GM12878 (cell line): Measurements from ENCODE around the gene ITGA8. TPM values are rescaled to one million over a fixed set of nuclear protein-coding genes. Genes with fewer than 3 reads are reported as not detected.
"Not testable (repeated sequence)": the region's sequence is repeated elsewhere in the genome, so short reads cannot be mapped to it uniquely, and the experiment has no call there.

Experiments used
- ATAC-seq: fragments of 200-7000 bp; cut with Tn5 transposase; 3 replicates; pipeline ENCODE4 v1.9.1; 2020; ENCODE audit warnings: mild to moderate bottlenecking, moderate library complexity
- BruUV-seq: library from RNA; stranded (reverse); fragments of 400-500 nt; replicated peaks from 2 replicates; lab custom pipeline; 2021; lab: Mats Ljungman, UMichigan
- CTCF ChIA-PET: fragments of 300-600 bp; sonication (Branson Sonifier 250); formaldehyde crosslinking; extraction: SDS; loops from one replicate; lab custom pipeline; 2021; ENCODE audit warnings: inconsistent platforms; lab: Yijun Ruan, JAX
- POLR2A ChIA-PET: fragments of 350-600 bp; formaldehyde crosslinking; extraction: SDS; loops from one replicate; lab custom pipeline; 2021; ENCODE audit warnings: inconsistent platforms; lab: Charles Lee
- RAD21 ChIA-PET: fragments of 300-600 bp; sonication (Branson Sonifier 250); formaldehyde crosslinking; loops from one replicate; lab custom pipeline; 2023; ENCODE audit warnings: antibody characterized with exemption; ENCODE audit not compliant: unreplicated experiment; lab: Charles Lee
- SMC1A ChIA-PET: fragments of 300-600 bp; sonication (Branson Sonifier 250); formaldehyde crosslinking; loops from one replicate; lab custom pipeline; 2023; ENCODE audit not compliant: unreplicated experiment, uncharacterized antibody; lab: Charles Lee
- DNase-seq: peaks from one replicate; pipeline ENCODE4 v3.0.0-alpha.2; 2011; ENCODE audit warnings: low read depth, low spot score
- FAIRE-seq: peaks from 3 replicates; lab custom pipeline; 2011; peaks lifted over from hg19 to GRCh38; lab: Jason Lieb, UNC
- H2AFZ ChIP-seq: 2 replicates; pipeline ENCODE4 v1.6.0; 2011; ENCODE audit warnings: low read depth, low read length, control low read depth; ENCODE audit not compliant: control insufficient read depth
- H3K27ac ChIP-seq: 2 replicates; pipeline ENCODE4 v1.5.1; 2011; ENCODE audit warnings: control low read depth; ENCODE audit not compliant: control insufficient read depth, insufficient read depth
- H3K27me3 ChIP-seq, 2 experiments: replicated peaks in 1 of 2; 2 replicates each; pipeline versions ENCODE4 v1.6.0 to v1.6.1; 2011; ENCODE audit warnings: low read length in 1 of 2; ENCODE audit not compliant: control insufficient read depth in 2 of 2, insufficient read depth in 2 of 2
- H3K36me3 ChIP-seq, 2 experiments: 2 replicates each; pipeline ENCODE4 v1.5.1; 2011; ENCODE audit warnings: low read length in 1 of 2; ENCODE audit not compliant: control insufficient read depth in 2 of 2, insufficient read depth in 2 of 2
- H3K4me1 ChIP-seq: 2 replicates; pipeline ENCODE4 v1.6.1; 2011; ENCODE audit warnings: mild to moderate bottlenecking, low read length, moderate library complexity, mixed read lengths; ENCODE audit not compliant: control insufficient read depth, insufficient read depth
- H3K4me2 ChIP-seq: 2 replicates; pipeline ENCODE4 v1.6.0; 2011; ENCODE audit warnings: control low read depth; ENCODE audit not compliant: control insufficient read depth, insufficient read depth
- H3K4me3 ChIP-seq: fragments of 200-600 bp; sonication (generic); 2 replicates; pipeline ENCODE4 v1.5.1; 2016
- H3K79me2 ChIP-seq: 2 replicates; pipeline ENCODE4 v1.6.0; 2011; ENCODE audit warnings: low read length; ENCODE audit not compliant: control insufficient read depth, insufficient read depth
- H3K9ac ChIP-seq: 2 replicates; pipeline ENCODE4 v1.8.0; 2011; ENCODE audit warnings: low read length, control low read depth, mixed read lengths; ENCODE audit not compliant: control insufficient read depth, insufficient read depth
- H3K9me3 ChIP-seq: replicated peaks from 3 replicates; pipeline ENCODE4 v1.5.1; 2011; ENCODE audit warnings: mild to moderate bottlenecking, low read length; ENCODE audit not compliant: control insufficient read depth, insufficient read depth
- H4K20me1 ChIP-seq: 2 replicates; pipeline ENCODE4 v1.6.0; 2011; ENCODE audit not compliant: control insufficient read depth, insufficient read depth
- EED ChIP-seq: sonication (generic); IDR thresholded peaks from 2 replicates; pipeline ENCODE4 v1.6.1; 2016; ENCODE audit warnings: antibody characterized with exemption, low read depth
- KAT2A ChIP-seq: conservative IDR thresholded peaks from 2 replicates; pipeline ENCODE4 v1.6.1; 2011; ENCODE audit warnings: low read depth, low read length; ENCODE audit not compliant: control insufficient read depth
- MLLT1 ChIP-seq: fragments of 450-650 bp; IDR thresholded peaks from 2 replicates; pipeline ENCODE4 v1.6.1; 2016; ENCODE audit warnings: mild to moderate bottlenecking
- NFIC ChIP-seq: IDR thresholded peaks from 2 replicates; pipeline ENCODE4 v1.6.1; 2012; ENCODE audit warnings: low read depth, mild to moderate bottlenecking, inconsistent platforms, low read length, moderate library complexity
- RELB ChIP-seq: fragments of 450-650 bp; IDR thresholded peaks from 2 replicates; pipeline ENCODE4 v1.6.1; 2017; ENCODE audit warnings: low read depth, mild to moderate bottlenecking, moderate library complexity
- TCF3 ChIP-seq: IDR thresholded peaks from 2 replicates; pipeline ENCODE4 v1.6.1; 2012; ENCODE audit warnings: low read depth, mild to moderate bottlenecking, low read length, borderline replicate concordance; ENCODE audit not compliant: insufficient read depth
- YBX1 ChIP-seq: fragments of 450-650 bp; IDR thresholded peaks from 2 replicates; pipeline ENCODE4 v1.6.1; 2016; ENCODE audit warnings: antibody characterized with exemption
- ZSCAN29 ChIP-seq: fragments of 450-650 bp; IDR thresholded peaks from 2 replicates; pipeline ENCODE4 v1.6.1; 2017; ENCODE audit warnings: mild to moderate bottlenecking, moderate library complexity
- WGBS: methylation state at CpG from one replicate; pipeline ENCODE4 v1.1.6; 2016; ENCODE audit warnings: low lambda C conversion rate; ENCODE audit not compliant: insufficient replicate concordance, insufficient coverage; ENCODE audit errors: missing lambda C conversion rate; 5-methylcytosine and 5-hydroxymethylcytosine counted together
- in situ Hi-C: fragments of 300-500 bp; cut with MboI; formaldehyde crosslinking; loops from 9 replicates; pipeline ENCODE4 v1.14.3; 2018; ENCODE audit warnings: mixed read lengths
- intact Hi-C: fragments of 100-400 bp; cut with micrococcal nuclease; formaldehyde crosslinking; loops from one replicate; pipeline ENCODE4 v1.14.2; 2022; ENCODE audit not compliant: unreplicated experiment
- polyA plus RNA-seq, 11 experiments: library from polyadenylated mRNA; depleted of rRNA in 4 of 11; unstranded in 6 of 11; stranded (reverse) in 5 of 11; fragments of >200 nt; fragmentation: Nextera tagmentation in 4 of 11; fragmentation: Illumina TruSeq in 1 of 11; extraction: Ambion mirVana in 4 of 11; extraction: Trizol in 1 of 11; gene quantifications; 1 replicate in 1 of 11; 2 replicates in 10 of 11; pipeline versions ENCODE4 v1.2.1 to v1.2.3, GENCODE V29; 2011 to 2016; ENCODE audit warnings: inconsistent platforms in 2 of 11, missing spikeins in 2 of 11, low read depth in 1 of 11
- total RNA-seq, 4 experiments: library from RNA; depleted of rRNA in 3 of 4; stranded (reverse); fragments of >200 nt in 3 of 4; fragmentation: Illumina TruSeq in 1 of 4; extraction: Trizol in 1 of 4; gene quantifications; 2 replicates each; pipeline versions ENCODE4 v1.2.1 to v1.2.3, GENCODE V29; 2013 to 2021

ITGA8 gene
- total and polyA plus RNA-seq, 10 of the 15 experiments (the other 5 are each of a cell fraction or from before 2014, with no cell fraction given): 0.03 TPM; not detected in 9

- BruUV-seq, DNase-seq, H2AFZ ChIP-seq, H3K4me1 ChIP-seq, H3K27me3 ChIP-seq, POLR2A ChIA-PET, H3K79me2 ChIP-seq, H3K4me3 ChIP-seq, CTCF ChIA-PET, RAD21 ChIA-PET, FAIRE-seq, H4K20me1 ChIP-seq, H3K36me3 ChIP-seq, intact Hi-C loops, ATAC-seq, H3K4me2 ChIP-seq, in situ Hi-C loops, H3K9ac ChIP-seq, H3K27ac ChIP-seq, H3K9me3 ChIP-seq: not testable (repeated sequence)
- SMC1A ChIA-PET: interaction anchor here (1.1 kb wide), 1 partner anchor 95 kb away, joined by 3 read pairs; no protein-coding TSS in a partner anchor
- WGBS: 80% methylated on average over 2 of the region's 2 CpGs
Measured at GRCh38 chr10:15582972-15583371, 136.8 kb downstream of the ITGA8 start.

GRCh38 chr10:15579605-15580004 lies 140.1 kb downstream of the ITGA8 start:
- no peaks in the 10 kb centered on the region for H3K9me3 ChIP-seq
- in situ Hi-C loops (no loop called here), intact Hi-C loops (no loop called here)
- no peak overlapping the region for H3K9ac ChIP-seq
- WGBS: 0% methylated on average over 4 of the region's 4 CpGs
- no peaks in the 10 kb centered on the region for H3K79me2 ChIP-seq
- no peak overlapping the region for H2AFZ ChIP-seq
- FAIRE-seq: no peak
- TF ChIP-seq EED (no peak), MLLT1 (no peak), TCF3 (no peak), ZSCAN29 (no peak), RELB (no peak), KAT2A (no peak), NFIC (no peak), YBX1 (no peak)
- TF ChIP-seq, all 136 proteins: peak for 0
- POLR2A ChIA-PET: no interaction called here
- RAD21 ChIA-PET: no interaction called here
- Histone ChIP-seq H3K4me3 (no peak overlapping the region), H3K27ac (no peak overlapping the region), H3K4me1 (no peaks in the 10 kb centered on the region), H3K4me2 (no peak overlapping the region), H4K20me1 (no peaks in the 10 kb centered on the region), H3K27me3 (no peaks in the 10 kb centered on the region), H3K36me3 (no peaks in the 10 kb centered on the region)
- no TSS peak for BruUV-seq
- CTCF ChIA-PET: interaction anchor here (0.9 kb wide), 1 partner anchor 8 kb away, joined by 4 read pairs; no protein-coding TSS in a partner anchor
- ATAC-seq (no peak), DNase-seq (no peak)
- SMC1A ChIA-PET: interaction anchor here (0.5 to 1.3 kb wide), 2 partner anchors 19 to 27 kb away, joined by 3 to 4 read pairs; no protein-coding TSS in a partner anchor
